H1 (cell line): ENCODE data around the gene KLF6. TPM values are rescaled to one million over a fixed set of nuclear protein-coding genes. Genes with fewer than 3 reads are reported as not detected.

Experiments
- CTCF ChIA-PET: fragments of 300-600 bp; sonication (Branson Sonifier 250); formaldehyde crosslinking; loops from one replicate; lab custom pipeline; 2021; ENCODE audit not compliant: partially characterized antibody; lab: Charles Lee
- POLR2A ChIA-PET: fragments of 300-600 bp; sonication (Branson Sonifier 250); formaldehyde crosslinking; loops from one replicate; lab custom pipeline; 2021; ENCODE audit warnings: inconsistent platforms; ENCODE audit not compliant: partially characterized antibody; lab: Charles Lee
- DNase-seq, 2 experiments: peaks; one replicate each; pipeline versions ENCODE4 v3.0.0 to v3.0.0-alpha.2; 2010 to 2022; ENCODE audit warnings: low spot score in 2 of 2, low read depth in 1 of 2, mixed read lengths in 1 of 2
- FAIRE-seq: peaks from 2 replicates; lab custom pipeline; 2011; peaks lifted over from hg19 to GRCh38; lab: Jason Lieb, UNC
- H2AFZ ChIP-seq: 2 replicates; pipeline ENCODE4 v1.8.1; 2012; ENCODE audit warnings: low read length, inconsistent platforms
- H2AK5ac ChIP-seq: 2 replicates; pipeline ENCODE4 v1.6.1; 2013; ENCODE audit warnings: low read depth, low read length
- H2BK120ac ChIP-seq: replicated peaks from 2 replicates; pipeline ENCODE3; 2013; ENCODE audit warnings: low read depth, low read length, inconsistent platforms
- H2BK12ac ChIP-seq: 2 replicates; pipeline ENCODE4 v1.6.1; 2013; ENCODE audit warnings: low read depth, low read length
- H2BK15ac ChIP-seq: 2 replicates; pipeline ENCODE4 v1.6.1; 2013; ENCODE audit warnings: low read length
- H2BK20ac ChIP-seq: 2 replicates; pipeline ENCODE4 v1.6.1; 2013; ENCODE audit warnings: low read length
- H2BK5ac ChIP-seq: 2 replicates; pipeline ENCODE4 v1.6.1; 2013; ENCODE audit warnings: low read depth, low read length
- H3K14ac ChIP-seq: 2 replicates; pipeline ENCODE4 v1.6.1; 2013; ENCODE audit warnings: inconsistent platforms; ENCODE audit not compliant: insufficient read length
- H3K18ac ChIP-seq: 2 replicates; pipeline ENCODE4 v1.6.1; 2013; ENCODE audit warnings: low read length; ENCODE audit errors: extremely low read depth
- H3K23ac ChIP-seq: 2 replicates; pipeline ENCODE4 v1.6.1; 2013; ENCODE audit warnings: inconsistent platforms; ENCODE audit not compliant: insufficient read length
- H3K23me2 ChIP-seq: 2 replicates; pipeline ENCODE4 v1.6.1; 2013; ENCODE audit warnings: low read depth, low read length
- H3K27ac ChIP-seq: 2 replicates; pipeline ENCODE4 v1.6.1; 2011; ENCODE audit warnings: low read depth, low read length, inconsistent platforms
- H3K27me3 ChIP-seq, 4 experiments: replicated peaks in 1 of 4; 1 replicate in 1 of 4; 2 replicates in 3 of 4; pipeline versions ENCODE4 v1.6.1 to v1.8.1; 2011 to 2013; ENCODE audit warnings: low read length in 3 of 4, mild to moderate bottlenecking in 3 of 4, inconsistent platforms in 2 of 4, mixed read lengths in 2 of 4, moderate library complexity in 1 of 4; ENCODE audit not compliant: control insufficient read depth in 3 of 4, insufficient read depth in 3 of 4; ENCODE audit errors: extremely low read depth in 1 of 4
- H3K36me3 ChIP-seq, 4 experiments: 2 replicates each; pipeline versions ENCODE4 v1.6.1 to v1.8.1; 2011 to 2013; ENCODE audit warnings: mild to moderate bottlenecking in 4 of 4, low read length in 3 of 4, moderate library complexity in 2 of 4, control low read depth in 1 of 4, inconsistent platforms in 1 of 4; ENCODE audit not compliant: insufficient read depth in 4 of 4, control insufficient read depth in 2 of 4
- H3K4ac ChIP-seq: replicated peaks from 2 replicates; pipeline ENCODE3; 2013; ENCODE audit warnings: low read length, low read depth, mixed read lengths, inconsistent platforms; ENCODE audit not compliant: insufficient read length
- H3K4me1 ChIP-seq, 4 experiments: replicated peaks in 1 of 4; 1 replicate in 1 of 4; 2 replicates in 3 of 4; pipeline versions ENCODE4 v1.6.1 to v1.8.1; 2011 to 2013; ENCODE audit warnings: low read length in 3 of 4, inconsistent platforms in 2 of 4, mixed read lengths in 1 of 4; ENCODE audit not compliant: insufficient read depth in 4 of 4, control insufficient read depth in 3 of 4
- H3K4me2 ChIP-seq, 2 experiments: 2 replicates each; pipeline versions ENCODE4 v1.6.1 to v1.8.1; 2011 to 2013; ENCODE audit warnings: low read depth in 2 of 2, low read length in 2 of 2, control low read depth in 1 of 2, inconsistent platforms in 1 of 2, mild to moderate bottlenecking in 1 of 2; ENCODE audit not compliant: insufficient read depth in 1 of 2
- H3K4me3 ChIP-seq, 4 experiments: fragments of 200-600, 300-600 bp in 1 of 4; sonication (generic), shearing (Covaris generic), sonication (Bioruptor Twin) in 1 of 4; 2 replicates each; pipeline versions ENCODE4 v1.5.1 to v1.8.1; 2011 to 2016; ENCODE audit warnings: low read length in 4 of 4, low read depth in 3 of 4, control low read depth in 2 of 4, inconsistent platforms in 2 of 4, mild to moderate bottlenecking in 2 of 4, mixed read lengths in 1 of 4, moderate library complexity in 1 of 4; ENCODE audit not compliant: insufficient read depth in 2 of 4; ENCODE audit errors: extremely low read depth in 1 of 4
- H3K56ac ChIP-seq: replicated peaks from 2 replicates; pipeline ENCODE3; 2013; ENCODE audit warnings: low read depth, mild to moderate bottlenecking, mixed read lengths, low read length, inconsistent platforms; ENCODE audit not compliant: insufficient read length
- H3K79me1 ChIP-seq: 2 replicates; pipeline ENCODE4 v1.6.1; 2013; ENCODE audit warnings: low read depth, low read length, control low read depth
- H3K79me2 ChIP-seq, 2 experiments: 2 replicates each; pipeline versions ENCODE4 v1.6.1 to v1.8.1; 2012 to 2013; ENCODE audit warnings: low read length in 2 of 2, mild to moderate bottlenecking in 2 of 2, inconsistent platforms in 1 of 2; ENCODE audit not compliant: insufficient read depth in 2 of 2, control insufficient read depth in 1 of 2
- H3K9ac ChIP-seq, 4 experiments: replicated peaks in 1 of 4; 1 replicate in 1 of 4; 2 replicates in 3 of 4; pipeline versions ENCODE4 v1.6.1 to v1.8.1; 2011 to 2013; ENCODE audit warnings: low read depth in 3 of 4, low read length in 3 of 4, control low read depth in 2 of 4, mild to moderate bottlenecking in 2 of 4, moderate library complexity in 2 of 4, inconsistent platforms in 1 of 4; ENCODE audit errors: extremely low read depth in 1 of 4
- H3K9me3 ChIP-seq, 2 experiments: 2 replicates each; pipeline versions ENCODE4 v1.6.1 to v1.8.1; 2012 to 2013; ENCODE audit warnings: mild to moderate bottlenecking in 2 of 2, moderate library complexity in 2 of 2, control low read depth in 1 of 2, inconsistent platforms in 1 of 2, low read depth in 1 of 2, low read length in 1 of 2, mixed read lengths in 1 of 2; ENCODE audit not compliant: insufficient read depth in 2 of 2
- H4K20me1 ChIP-seq, 2 experiments: replicated peaks in 1 of 2; 2 replicates each; pipeline versions ENCODE3 to v1.8.1; 2011 to 2013; ENCODE audit warnings: inconsistent platforms in 2 of 2, low read length in 2 of 2, mild to moderate bottlenecking in 1 of 2; ENCODE audit not compliant: insufficient read depth in 2 of 2, control insufficient read depth in 1 of 2
- H4K5ac ChIP-seq: 2 replicates; pipeline ENCODE4 v1.6.1; 2013; ENCODE audit warnings: low read length, low read depth, mixed read lengths, inconsistent platforms; ENCODE audit not compliant: insufficient read length
- H4K8ac ChIP-seq: 2 replicates; pipeline ENCODE4 v1.8.0; 2013; ENCODE audit warnings: mild to moderate bottlenecking, moderate library complexity, low read length, inconsistent platforms; ENCODE audit not compliant: insufficient read depth; ENCODE audit errors: extremely low read depth
- H4K91ac ChIP-seq: replicated peaks from 2 replicates; pipeline ENCODE3; 2013; ENCODE audit warnings: low read length, mixed read lengths, inconsistent platforms; ENCODE audit not compliant: insufficient read length
- GABPA ChIP-seq: IDR thresholded peaks from 2 replicates; pipeline ENCODE4 v1.6.1; 2011; ENCODE audit warnings: mild to moderate bottlenecking, low read length, moderate library complexity, borderline replicate concordance; ENCODE audit not compliant: insufficient read depth
- JUND ChIP-seq: IDR thresholded peaks from 2 replicates; pipeline ENCODE4 v1.6.1; 2011; ENCODE audit warnings: mild to moderate bottlenecking, improper control_type of control experiment, low read length
- KDM1A ChIP-seq: fragments of 200-600, 300-600 bp; sonication (generic); IDR thresholded peaks from 2 replicates; pipeline ENCODE4 v1.7.1; 2016; ENCODE audit warnings: mild to moderate bottlenecking, low read length, borderline replicate concordance
- NRF1 ChIP-seq: IDR thresholded peaks from 2 replicates; pipeline ENCODE4 v1.6.1; 2011; ENCODE audit warnings: mild to moderate bottlenecking, low read depth, low read length, improper control_type of control experiment
- POLR2AphosphoS5 ChIP-seq: IDR thresholded peaks from 2 replicates; pipeline ENCODE4 v1.6.1; 2011; ENCODE audit warnings: low read depth, low read length
- SIX5 ChIP-seq: IDR thresholded peaks from 2 replicates; pipeline ENCODE4 v1.6.1; 2011; ENCODE audit warnings: mild to moderate bottlenecking, low read depth, low read length
- SP1 ChIP-seq: IDR thresholded peaks from 2 replicates; pipeline ENCODE4 v1.6.1; 2011; ENCODE audit warnings: low read depth, low read length
- TAF1 ChIP-seq: IDR thresholded peaks from 2 replicates; pipeline ENCODE4 v1.6.1; 2011; ENCODE audit warnings: mild to moderate bottlenecking, low read depth, low read length
- TAF7 ChIP-seq: optimal IDR thresholded peaks from 2 replicates; pipeline ENCODE3; 2011; ENCODE audit warnings: low read depth, mild to moderate bottlenecking, inconsistent platforms, low read length, moderate library complexity, borderline replicate concordance
- WGBS, 2 experiments: shearing (Covaris generic) in 1 of 2; methylation state at CpG; one replicate each; pipeline versions ENCODE4 v1.1.6 to v1.1.7; 2013 to 2015; ENCODE audit warnings: low lambda C conversion rate in 2 of 2, mixed read lengths in 2 of 2, inconsistent platforms in 1 of 2, low coverage in 1 of 2, missing lambda C conversion rate in 1 of 2; ENCODE audit not compliant: insufficient replicate concordance in 2 of 2, insufficient coverage in 1 of 2, insufficient read length in 1 of 2; ENCODE audit errors: extremely low coverage in 1 of 2, missing lambda C conversion rate in 1 of 2; 5-methylcytosine and 5-hydroxymethylcytosine counted together
- polyA plus RNA-seq, 7 experiments: library from polyadenylated mRNA; depleted of rRNA in 3 of 7; stranded (reverse) in 5 of 7; unstranded in 2 of 7; fragments of >200 nt in 5 of 7; fragments of 200-250 nt in 2 of 7; gene quantifications; 1 replicate in 5 of 7; 2 replicates in 1 of 7; 4 replicates in 1 of 7; pipeline versions ENCODE4 v1.2.1 to v1.2.3, GENCODE V29; 2011 to 2013; ENCODE audit warnings: missing spikeins in 2 of 7, mixed read lengths in 2 of 7
- total RNA-seq: library from RNA; stranded (reverse); fragmentation: NEBNext Ultra II Directional; extraction: Animal tissue kit (Norgen Biotek cat#: 25700); gene quantifications from 2 replicates; pipeline ENCODE4 v1.2.1, GENCODE V29; 2021

Gene KLF6
- total and polyA plus RNA-seq, 2 of the 8 experiments (the other 6 are each of a cell fraction or from before 2014, with no cell fraction given), result 5.7 to 19.5 TPM

DNA sequence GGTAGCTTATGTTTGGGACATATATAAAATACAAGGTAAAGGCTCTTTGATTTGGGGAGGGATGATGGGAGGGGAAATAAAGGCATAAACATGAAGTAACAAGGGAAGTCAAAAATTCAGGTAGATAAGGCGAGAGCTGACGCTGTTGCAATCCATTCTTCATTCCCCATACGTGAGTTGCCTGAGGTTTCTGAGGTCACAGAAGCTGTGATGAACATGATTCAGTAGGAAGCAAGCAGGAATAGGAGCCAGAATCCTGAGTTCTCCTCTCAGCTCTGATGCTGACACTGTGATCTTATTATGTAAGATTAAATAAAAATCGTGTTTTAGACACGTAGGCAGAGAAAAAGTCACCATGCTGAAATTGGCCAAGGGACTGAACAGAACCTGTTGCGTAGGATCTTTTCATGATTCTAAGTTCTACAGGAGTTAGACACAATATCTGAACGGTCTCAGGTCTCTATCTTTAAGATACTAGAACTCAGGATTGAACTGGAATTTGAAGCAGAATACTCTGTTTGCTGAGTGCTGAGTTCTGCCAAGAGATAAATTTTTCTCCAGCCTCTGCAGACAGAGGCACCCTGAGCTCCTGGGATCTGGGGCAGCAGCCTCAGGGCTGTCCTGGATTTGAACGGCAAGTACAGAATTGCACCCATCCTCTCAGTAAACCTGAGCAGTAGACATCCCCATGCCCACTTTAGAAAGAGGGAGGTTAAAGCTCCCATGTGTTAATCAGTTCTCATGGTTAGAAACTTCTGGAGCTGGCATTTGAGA is 21.0 kb downstream of the KLF6 start:
- H3K4me1 ChIP-seq, result peaks cover 0 to 10% (median 6%) of the 10 kb centered on the region in 4 experiments; a peak in 5 of 7 replicates
- H2BK120ac ChIP-seq, result no peak overlapping the region
- ChIA-PET CTCF (interaction anchor here (0.6 to 1.3 kb wide), 3 partner anchors 13 to 411 kb away, joined by 3 to 5 read pairs (median 4); no protein-coding TSS in a partner anchor), POLR2A (interaction anchor here (1.0 to 2.4 kb wide), 4 partner anchors 11 to 719 kb away, joined by 4 to 12 read pairs (median 5); partner anchors contain the start of gene KLF6)
- no peak overlapping the region for H4K91ac ChIP-seq
- no peaks in the 10 kb centered on the region for H3K9me3 ChIP-seq
- H3K56ac ChIP-seq, result no peak overlapping the region
- WGBS, 2 experiments, result 90% methylated on average over 8 of the region's 8 CpGs; no CpG with 5 or more reads in 1 of the 2 experiments
- no peaks in the 10 kb centered on the region for H3K23me2 ChIP-seq
- no peak overlapping the region for H3K18ac ChIP-seq
- no peak overlapping the region for H3K9ac ChIP-seq
- H2BK15ac ChIP-seq, result no peak overlapping the region
- no peak overlapping the region for H3K27ac ChIP-seq
- H2BK5ac ChIP-seq, result no peak overlapping the region
- no peak overlapping the region for H3K23ac ChIP-seq
- H3K79me1 ChIP-seq, result no peaks in the 10 kb centered on the region
- no peak overlapping the region for H2AFZ ChIP-seq
- no peaks in the 10 kb centered on the region for H3K36me3 ChIP-seq
- FAIRE-seq, result no peak
- no peak for DNase-seq
- H3K4me2 ChIP-seq, result no peak overlapping the region
- H3K14ac ChIP-seq, result no peak overlapping the region
- no peak overlapping the region for H4K5ac ChIP-seq
- H4K8ac ChIP-seq, result no peak overlapping the region
- no peak overlapping the region for H3K4ac ChIP-seq
- H3K27me3 ChIP-seq, result no peaks in the 10 kb centered on the region
- no peak overlapping the region for H3K4me3 ChIP-seq
- no peak overlapping the region for H2BK20ac ChIP-seq
- no peak overlapping the region for H2AK5ac ChIP-seq
- no peaks in the 10 kb centered on the region for H4K20me1 ChIP-seq
- H3K79me2 ChIP-seq, result no peaks in the 10 kb centered on the region
- TF ChIP-seq SP1, result no peak
- no peak for TF ChIP-seq KDM1A
- no peak for TF ChIP-seq JUND
- no peak for TF ChIP-seq TAF7
- TF ChIP-seq POLR2AphosphoS5, result no peak
- no peak for TF ChIP-seq SIX5
- no peak for TF ChIP-seq TAF1
- no peak for TF ChIP-seq NRF1
- no peak for TF ChIP-seq GABPA
- TF ChIP-seq, all 59 proteins: peak for 0
- H2BK12ac ChIP-seq, result no peak overlapping the region
